NCI-H2107 (cell line): ENCODE data around the gene THRA.

ENCODE experiments used
- DNase-seq: peaks from one replicate; lab custom pipeline; 2025; lab: John Stamatoyannopoulos, UW

THRA gene

GRCh38 chr17:40062329-40063186, at the start of gene THRA:
Gene THRA, plus strand, starts transcription at chr17:40062965. Its CDS starts 11,524 bp downstream, at chr17:40074489.
- DNase-seq, result no peak

GRCh38 chr17:40014375-40014980, 48.3 kb upstream of the THRA start:
- DNase-seq, result no peak

GRCh38 chr17:40015005-40015997, 47.5 kb upstream of the THRA start, which contains the start of gene CSF3:
Gene CSF3, plus strand, starts transcription at chr17:40015440. Its CDS starts 35 bp downstream, at chr17:40015475.
- no peak for DNase-seq

GRCh38 chr17:40015998-40016985, 46.5 kb upstream of the THRA start:
- DNase-seq, result no peak

GRCh38 chr17:40017422-40018080, 45.2 kb upstream of the THRA start:
- DNase-seq, result no peak

GRCh38 chr17:40018211-40019121, 44.3 kb upstream of the THRA start:
- no peak for DNase-seq

- no peak for DNase-seq
Measured at GRCh38 chr17:40019140-40019991, 43.4 kb upstream of the THRA start.

- no peak for DNase-seq
Measured at GRCh38 chr17:40020146-40020545, 42.6 kb upstream of the THRA start.

- no peak for DNase-seq
Measured at GRCh38 chr17:40021451-40021971, 41.3 kb upstream of the THRA start.

- DNase-seq, result no peak
Measured at GRCh38 chr17:40022497-40022896, 40.3 kb upstream of the THRA start.

GRCh38 chr17:40022961-40023541, 39.7 kb upstream of the THRA start:
- DNase-seq, result peak; percentile 47

GRCh38 chr17:40023590-40024292, 39.0 kb upstream of the THRA start:
- DNase-seq, result no peak

- no peak for DNase-seq
Measured at GRCh38 chr17:40024901-40025300, 37.9 kb upstream of the THRA start.

- no peak for DNase-seq
Measured at GRCh38 chr17:40025559-40025958, 37.2 kb upstream of the THRA start.

GRCh38 chr17:40025991-40026815, 36.6 kb upstream of the THRA start:
- no peak for DNase-seq
